Measurements from ENCODE around the gene LIM2.

GRCh38 chr19:51422053-51422448 lies 34.3 kb upstream of the LIM2 start:
- TF ChIP-seq CTCF (IDR thresholded peaks at IDR 0.05) (peak; percentile 100), FOXK1 (CRISPR knock-in tag; IDR thresholded peaks at IDR 0.05) (peak; percentile 87; the same call in 1 of the 2 replicates), TEAD4 (CRISPR knock-in tag; IDR thresholded peaks at IDR 0.05) (peak; percentile 89; the same call in 1 of the 2 replicates), ATF1 (CRISPR knock-in tag; IDR thresholded peaks at IDR 0.05) (no peak), ETV6 (CRISPR knock-in tag; IDR thresholded peaks at IDR 0.05) (peak; percentile 92), USF2 (CRISPR knock-in tag; IDR thresholded peaks at IDR 0.05) (no peak), NR2C2 (CRISPR knock-in tag; IDR thresholded peaks at IDR 0.05) (peak; percentile 56; the same call in 1 of the 2 replicates), NR3C1 (CRISPR knock-in tag; conservative IDR thresholded peaks at IDR 0.05; ENCODE audit: low read depth) (no peak), CREM (CRISPR knock-in tag; IDR thresholded peaks at IDR 0.05) (peak; percentile 59; the same call in 1 of the 2 replicates)
- TF ChIP-seq, protein P1, sequence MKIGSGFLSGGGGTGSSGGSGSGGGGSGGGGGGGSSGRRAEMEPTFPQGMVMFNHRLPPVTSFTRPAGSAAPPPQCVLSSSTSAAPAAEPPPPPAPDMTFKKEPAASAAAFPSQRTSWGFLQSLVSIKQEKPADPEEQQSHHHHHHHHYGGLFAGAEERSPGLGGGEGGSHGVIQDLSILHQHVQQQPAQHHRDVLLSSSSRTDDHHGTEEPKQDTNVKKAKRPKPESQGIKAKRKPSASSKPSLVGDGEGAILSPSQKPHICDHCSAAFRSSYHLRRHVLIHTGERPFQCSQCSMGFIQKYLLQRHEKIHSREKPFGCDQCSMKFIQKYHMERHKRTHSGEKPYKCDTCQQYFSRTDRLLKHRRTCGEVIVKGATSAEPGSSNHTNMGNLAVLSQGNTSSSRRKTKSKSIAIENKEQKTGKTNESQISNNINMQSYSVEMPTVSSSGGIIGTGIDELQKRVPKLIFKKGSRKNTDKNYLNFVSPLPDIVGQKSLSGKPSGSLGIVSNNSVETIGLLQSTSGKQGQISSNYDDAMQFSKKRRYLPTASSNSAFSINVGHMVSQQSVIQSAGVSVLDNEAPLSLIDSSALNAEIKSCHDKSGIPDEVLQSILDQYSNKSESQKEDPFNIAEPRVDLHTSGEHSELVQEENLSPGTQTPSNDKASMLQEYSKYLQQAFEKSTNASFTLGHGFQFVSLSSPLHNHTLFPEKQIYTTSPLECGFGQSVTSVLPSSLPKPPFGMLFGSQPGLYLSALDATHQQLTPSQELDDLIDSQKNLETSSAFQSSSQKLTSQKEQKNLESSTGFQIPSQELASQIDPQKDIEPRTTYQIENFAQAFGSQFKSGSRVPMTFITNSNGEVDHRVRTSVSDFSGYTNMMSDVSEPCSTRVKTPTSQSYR (CRISPR knock-in tag; IDR thresholded peaks at IDR 0.05), result peak; percentile 95
- TF ChIP-seq, protein P2, sequence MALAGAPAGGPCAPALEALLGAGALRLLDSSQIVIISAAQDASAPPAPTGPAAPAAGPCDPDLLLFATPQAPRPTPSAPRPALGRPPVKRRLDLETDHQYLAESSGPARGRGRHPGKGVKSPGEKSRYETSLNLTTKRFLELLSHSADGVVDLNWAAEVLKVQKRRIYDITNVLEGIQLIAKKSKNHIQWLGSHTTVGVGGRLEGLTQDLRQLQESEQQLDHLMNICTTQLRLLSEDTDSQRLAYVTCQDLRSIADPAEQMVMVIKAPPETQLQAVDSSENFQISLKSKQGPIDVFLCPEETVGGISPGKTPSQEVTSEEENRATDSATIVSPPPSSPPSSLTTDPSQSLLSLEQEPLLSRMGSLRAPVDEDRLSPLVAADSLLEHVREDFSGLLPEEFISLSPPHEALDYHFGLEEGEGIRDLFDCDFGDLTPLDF (CRISPR knock-in tag; IDR thresholded peaks at IDR 0.05), result peak; percentile 87
- TF ChIP-seq, protein P3, sequence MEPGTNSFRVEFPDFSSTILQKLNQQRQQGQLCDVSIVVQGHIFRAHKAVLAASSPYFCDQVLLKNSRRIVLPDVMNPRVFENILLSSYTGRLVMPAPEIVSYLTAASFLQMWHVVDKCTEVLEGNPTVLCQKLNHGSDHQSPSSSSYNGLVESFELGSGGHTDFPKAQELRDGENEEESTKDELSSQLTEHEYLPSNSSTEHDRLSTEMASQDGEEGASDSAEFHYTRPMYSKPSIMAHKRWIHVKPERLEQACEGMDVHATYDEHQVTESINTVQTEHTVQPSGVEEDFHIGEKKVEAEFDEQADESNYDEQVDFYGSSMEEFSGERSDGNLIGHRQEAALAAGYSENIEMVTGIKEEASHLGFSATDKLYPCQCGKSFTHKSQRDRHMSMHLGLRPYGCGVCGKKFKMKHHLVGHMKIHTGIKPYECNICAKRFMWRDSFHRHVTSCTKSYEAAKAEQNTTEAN (CRISPR knock-in tag; IDR thresholded peaks at IDR 0.05), result peak; percentile 87; the same call in 1 of the 2 replicates
- TF ChIP-seq, protein P4, sequence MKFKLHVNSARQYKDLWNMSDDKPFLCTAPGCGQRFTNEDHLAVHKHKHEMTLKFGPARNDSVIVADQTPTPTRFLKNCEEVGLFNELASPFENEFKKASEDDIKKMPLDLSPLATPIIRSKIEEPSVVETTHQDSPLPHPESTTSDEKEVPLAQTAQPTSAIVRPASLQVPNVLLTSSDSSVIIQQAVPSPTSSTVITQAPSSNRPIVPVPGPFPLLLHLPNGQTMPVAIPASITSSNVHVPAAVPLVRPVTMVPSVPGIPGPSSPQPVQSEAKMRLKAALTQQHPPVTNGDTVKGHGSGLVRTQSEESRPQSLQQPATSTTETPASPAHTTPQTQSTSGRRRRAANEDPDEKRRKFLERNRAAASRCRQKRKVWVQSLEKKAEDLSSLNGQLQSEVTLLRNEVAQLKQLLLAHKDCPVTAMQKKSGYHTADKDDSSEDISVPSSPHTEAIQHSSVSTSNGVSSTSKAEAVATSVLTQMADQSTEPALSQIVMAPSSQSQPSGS (CRISPR knock-in tag; IDR thresholded peaks at IDR 0.05; ENCODE audit: borderline replicate concordance, low read depth), result no peak

All from WTC11 (cell line).